ENCODE results near the gene RRP1.
"Not testable (repeated sequence)": the region's sequence is repeated elsewhere in the genome, so short reads cannot be mapped to it uniquely, and the experiment has no call there.

The RRP1 gene

GRCh38 chr21:43834146-43834905 lies 44.9 kb downstream of the RRP1 start:
- no peak for TF ChIP-seq CTCF (conservative IDR thresholded peaks at IDR 0.05; ENCODE audit: control insufficient read depth, insufficient read depth, low read depth, low read length)
- no peak overlapping the region for H3K4me3 ChIP-seq (ENCODE audit: control insufficient read depth, low read depth, low read length)
- DNase-seq (ENCODE audit: low read depth), result no peak

GRCh38 chr21:43835050-43835449 lies 45.7 kb downstream of the RRP1 start:
- TF ChIP-seq CTCF (conservative IDR thresholded peaks at IDR 0.05; ENCODE audit: control insufficient read depth, insufficient read depth, low read depth, low read length), result no peak
- no peak for DNase-seq (ENCODE audit: low read depth)
- H3K4me3 ChIP-seq (ENCODE audit: control insufficient read depth, low read depth, low read length), result no peak overlapping the region

- H3K4me3 ChIP-seq (ENCODE audit: control insufficient read depth, low read depth, low read length), result no peak overlapping the region
- no peak for DNase-seq (ENCODE audit: low read depth)
- no peak for TF ChIP-seq CTCF (conservative IDR thresholded peaks at IDR 0.05; ENCODE audit: control insufficient read depth, insufficient read depth, low read depth, low read length)
Measured at GRCh38 chr21:43835861-43836260, 46.5 kb downstream of the RRP1 start.

GRCh38 chr21:43836616-43837015 lies 47.2 kb downstream of the RRP1 start:
- H3K4me3 ChIP-seq (ENCODE audit: control insufficient read depth, low read depth, low read length), result no peak overlapping the region
- DNase-seq (ENCODE audit: low read depth), result no peak
- no peak for TF ChIP-seq CTCF (conservative IDR thresholded peaks at IDR 0.05; ENCODE audit: control insufficient read depth, insufficient read depth, low read depth, low read length)

GRCh38 chr21:43840259-43840658 lies 50.9 kb downstream of the RRP1 start:
- no peak for DNase-seq (ENCODE audit: low read depth)
- TF ChIP-seq CTCF (conservative IDR thresholded peaks at IDR 0.05; ENCODE audit: control insufficient read depth, insufficient read depth, low read depth, low read length), result no peak
- H3K4me3 ChIP-seq (ENCODE audit: control insufficient read depth, low read depth, low read length), result no peak overlapping the region

- no peak overlapping the region for H3K4me3 ChIP-seq (ENCODE audit: control insufficient read depth, low read depth, low read length)
- DNase-seq (ENCODE audit: low read depth), result no peak
- no peak for TF ChIP-seq CTCF (conservative IDR thresholded peaks at IDR 0.05; ENCODE audit: control insufficient read depth, insufficient read depth, low read depth, low read length)
Measured at GRCh38 chr21:43842742-43843141, 53.4 kb downstream of the RRP1 start.

- DNase-seq (ENCODE audit: low read depth); H3K4me3 ChIP-seq (ENCODE audit: control insufficient read depth, low read depth, low read length): not testable (repeated sequence)
Measured at GRCh38 chr21:43844906-43845305, 55.5 kb downstream of the RRP1 start.

All from fibroblast of mammary gland (primary cell).